H9 (cell line): ENCODE results near the gene SASH3. TPM values are rescaled to one million over a fixed set of nuclear protein-coding genes. Genes with fewer than 3 reads are reported as not detected.

Experiments
- DNase-seq: peaks from one replicate; pipeline ENCODE4 v3.0.0-alpha.2; 2017
- H2AFZ ChIP-seq: one replicate; pipeline ENCODE4 v1.6.1; 2013; ENCODE audit warnings: mild to moderate bottlenecking, low read length, control low read depth, moderate library complexity
- H2AK5ac ChIP-seq: 2 replicates; pipeline ENCODE4 v1.6.1; 2013; ENCODE audit warnings: low read length, control low read depth, mixed read lengths; ENCODE audit not compliant: insufficient read length
- H2BK120ac ChIP-seq: one replicate; pipeline ENCODE4 v1.6.1; 2013; ENCODE audit warnings: low read depth, mild to moderate bottlenecking, low read length, control low read depth, inconsistent platforms; ENCODE audit not compliant: poor library complexity, severe bottlenecking
- H2BK12ac ChIP-seq: 2 replicates; pipeline ENCODE4 v1.6.1; 2013; ENCODE audit warnings: low read length, control low read depth, mixed read lengths, low read depth; ENCODE audit not compliant: insufficient read length
- H2BK15ac ChIP-seq: 2 replicates; pipeline ENCODE4 v1.6.1; 2013; ENCODE audit warnings: low read depth, low read length, control low read depth
- H2BK20ac ChIP-seq: one replicate; pipeline ENCODE4 v1.6.1; 2013; ENCODE audit warnings: low read depth, mild to moderate bottlenecking, low read length, control low read depth, inconsistent platforms; ENCODE audit not compliant: poor library complexity, severe bottlenecking
- H2BK5ac ChIP-seq: 2 replicates; pipeline ENCODE4 v1.6.1; 2013; ENCODE audit warnings: low read length, control low read depth, mixed read lengths; ENCODE audit not compliant: insufficient read length
- H3K14ac ChIP-seq: 2 replicates; pipeline ENCODE4 v1.6.1; 2013; ENCODE audit warnings: low read length, control low read depth; ENCODE audit not compliant: insufficient read depth
- H3K18ac ChIP-seq: 2 replicates; pipeline ENCODE4 v1.6.1; 2013; ENCODE audit warnings: low read depth, mild to moderate bottlenecking, mixed read lengths, low read length, control low read depth; ENCODE audit not compliant: insufficient read length
- H3K23ac ChIP-seq: 2 replicates; pipeline ENCODE4 v1.6.1; 2013; ENCODE audit warnings: low read length, control low read depth, mixed read lengths, low read depth; ENCODE audit not compliant: insufficient read length
- H3K23me2 ChIP-seq: 2 replicates; pipeline ENCODE4 v1.6.1; 2013; ENCODE audit warnings: low read depth, mild to moderate bottlenecking, mixed read lengths, low read length, control low read depth; ENCODE audit not compliant: insufficient read length, poor library complexity, severe bottlenecking
- H3K27ac ChIP-seq: 2 replicates; pipeline ENCODE4 v1.5.1; 2013; ENCODE audit warnings: low read length, control low read depth, mixed read lengths, low read depth; ENCODE audit not compliant: insufficient read length
- H3K27me3 ChIP-seq: 2 replicates; pipeline ENCODE4 v1.6.1; 2013; ENCODE audit warnings: low read length, control low read depth, inconsistent platforms; ENCODE audit not compliant: insufficient read depth
- H3K4ac ChIP-seq: 2 replicates; pipeline ENCODE4 v1.6.1; 2013; ENCODE audit warnings: low read depth, mild to moderate bottlenecking, control low read depth, inconsistent platforms, low read length, moderate library complexity
- H3K4me1 ChIP-seq: 2 replicates; pipeline ENCODE4 v1.6.1; 2013; ENCODE audit warnings: low read length, control low read depth, inconsistent platforms; ENCODE audit not compliant: insufficient read depth
- H3K4me2 ChIP-seq: 2 replicates; pipeline ENCODE4 v1.6.1; 2013; ENCODE audit warnings: low read length, control low read depth, mixed read lengths; ENCODE audit not compliant: insufficient read length, insufficient read depth
- H3K56ac ChIP-seq: 2 replicates; pipeline ENCODE4 v1.6.1; 2013; ENCODE audit warnings: low read depth, mild to moderate bottlenecking, mixed read lengths, low read length, control low read depth; ENCODE audit not compliant: insufficient read length
- H3K79me1 ChIP-seq: 2 replicates; pipeline ENCODE4 v1.6.1; 2013; ENCODE audit warnings: low read depth, mild to moderate bottlenecking, moderate library complexity, low read length, control low read depth, inconsistent platforms; ENCODE audit not compliant: insufficient read depth, poor library complexity, severe bottlenecking
- H3K79me2 ChIP-seq: 2 replicates; pipeline ENCODE4 v1.6.1; 2013; ENCODE audit warnings: low read length, control low read depth, inconsistent platforms; ENCODE audit not compliant: insufficient read depth
- H3K9ac ChIP-seq: 2 replicates; pipeline ENCODE4 v1.6.1; 2013; ENCODE audit warnings: low read length, control low read depth, mixed read lengths; ENCODE audit not compliant: insufficient read length; ENCODE audit errors: extremely low read depth
- H3K9me3 ChIP-seq: one replicate; pipeline ENCODE4 v1.6.1; 2013; ENCODE audit warnings: low read depth, low read length, inconsistent platforms; ENCODE audit not compliant: control insufficient read depth
- H3T11ph ChIP-seq: one replicate; pipeline ENCODE4 v1.6.1; 2013; ENCODE audit warnings: mild to moderate bottlenecking, low read length, control low read depth, inconsistent platforms
- H4K20me1 ChIP-seq: one replicate; pipeline ENCODE4 v1.6.1; 2013; ENCODE audit not compliant: control insufficient read depth, insufficient read length, insufficient read depth
- H4K5ac ChIP-seq: 2 replicates; pipeline ENCODE4 v1.6.1; 2013; ENCODE audit warnings: low read depth, mild to moderate bottlenecking, mixed read lengths, low read length, control low read depth; ENCODE audit not compliant: insufficient read length
- H4K8ac ChIP-seq: replicated peaks from 2 replicates; pipeline ENCODE4 v1.6.1; 2013; ENCODE audit warnings: low read length, control low read depth, mixed read lengths, low read depth; ENCODE audit not compliant: insufficient read length
- H4K91ac ChIP-seq: 2 replicates; pipeline ENCODE4 v1.6.1; 2013; ENCODE audit warnings: low read depth, mild to moderate bottlenecking, moderate library complexity, mixed read lengths, low read length, control low read depth; ENCODE audit not compliant: insufficient read length
- H3K27ac Mint-ChIP-seq, 3 experiments: 2 replicates in 2 of 3; 3 replicates in 1 of 3; pipeline ENCODE4 v1.8.0; 2020 to 2021; ENCODE audit warnings: mixed read lengths in 3 of 3, mild to moderate bottlenecking in 1 of 3, moderate library complexity in 1 of 3
- H3K27me3 Mint-ChIP-seq: 2 replicates; pipeline ENCODE4 v1.8.0; 2021; ENCODE audit warnings: low read depth, mild to moderate bottlenecking, moderate library complexity, mixed read lengths
- H3K36me3 Mint-ChIP-seq, 3 experiments: 2 replicates in 2 of 3; 3 replicates in 1 of 3; pipeline ENCODE4 v1.8.0; 2020 to 2021; ENCODE audit warnings: low read depth in 3 of 3, mixed read lengths in 3 of 3; ENCODE audit not compliant: insufficient read depth in 1 of 3
- H3K4me1 Mint-ChIP-seq, 2 experiments: 2 replicates each; pipeline ENCODE4 v1.8.0; 2020; ENCODE audit warnings: mixed read lengths in 2 of 2
- H3K4me3 Mint-ChIP-seq, 2 experiments: 2 replicates in 1 of 2; 3 replicates in 1 of 2; pipeline ENCODE4 v1.8.0; 2020 to 2021; ENCODE audit warnings: mild to moderate bottlenecking in 2 of 2, mixed read lengths in 2 of 2, moderate library complexity in 1 of 2
- H3K9me3 Mint-ChIP-seq, 2 experiments: 2 replicates in 1 of 2; 3 replicates in 1 of 2; pipeline ENCODE4 v1.8.0; 2020; ENCODE audit warnings: mild to moderate bottlenecking in 2 of 2, mixed read lengths in 2 of 2, moderate library complexity in 1 of 2
- CTCF ChIP-seq: fragments of 200-600 bp; sonication (generic); conservative IDR thresholded peaks from 3 replicates; pipeline ENCODE4 v1.8.0; 2021; ENCODE audit warnings: antibody characterized with exemption, mild to moderate bottlenecking
- WGBS: extraction: QIAGEN DNeasy Blood & Tissue Kit; methylation state at CpG from one replicate; pipeline ENCODE4 v1.1.7; 2013; ENCODE audit warnings: missing lambda C conversion rate, low lambda C conversion rate, mixed read lengths; ENCODE audit not compliant: insufficient read length; ENCODE audit errors: extremely low coverage; 5-methylcytosine and 5-hydroxymethylcytosine counted together
- total RNA-seq: library from RNA; stranded (reverse); gene quantifications from 2 replicates; pipeline ENCODE4 v1.2.1, GENCODE V29; 2021

SASH3 gene
- total RNA-seq, 1 experiment from 2014 or later, result not detected

- Histone ChIP-seq H3K23me2 (no peaks in the 10 kb centered on the region), H2BK20ac (no peak overlapping the region), H4K20me1 (no peaks in the 10 kb centered on the region), H2BK15ac (no peak overlapping the region), H3K4ac (no peak overlapping the region), H2BK120ac (no peak overlapping the region), H4K5ac (no peak overlapping the region), H3K23ac (no peak overlapping the region), H4K91ac (no peak overlapping the region), H3K27me3 (no peaks in the 10 kb centered on the region), H3K9me3 (no peaks in the 10 kb centered on the region), H3K27ac (no peak overlapping the region), H3K4me1 (no peaks in the 10 kb centered on the region; the same call in 1 of the 2 replicates), H3K4me2 (no peak overlapping the region), H3T11ph (no peak overlapping the region), H2AK5ac (no peak overlapping the region), H2BK12ac (no peak overlapping the region), H3K9ac (no peak overlapping the region), H3K18ac (no peak overlapping the region), H3K79me2 (no peaks in the 10 kb centered on the region), H2AFZ (no peak overlapping the region), H3K79me1 (no peaks in the 10 kb centered on the region), H3K56ac (no peak overlapping the region), H3K14ac (no peak overlapping the region), H2BK5ac (no peak overlapping the region), H4K8ac (no peak overlapping the region)
- no CpG with 5 or more reads among the region's 6 CpGs for WGBS
- Mint-ChIP-seq H3K27ac (no peak overlapping the region), H3K9me3 (peaks cover 0 to 59% of the 10 kb centered on the region in 2 experiments; a peak in 2 of 5 replicates), H3K27me3 (peaks cover 28% of the 10 kb centered on the region), H3K4me1 (peaks cover 12 to 23% of the 10 kb centered on the region in 2 experiments), H3K4me3 (no peak overlapping the region), H3K36me3 (no peaks in the 10 kb centered on the region; a peak in 1 of 7 replicates)
- no peak for DNase-seq
- TF ChIP-seq CTCF, result no peak
These were observed 43.3 kb upstream of the SASH3 start for GRCh38 chrX:129736491-129736890.
